ENCODE data around the gene CNBP. TPM values are rescaled to one million over a fixed set of nuclear protein-coding genes. Genes with fewer than 3 reads are reported as not detected.

CNBP gene
- total RNA-seq, 1 donor = 202 TPM

- peak overlapping the region; percentile 99 for H3K4me3 ChIP-seq (ENCODE audit: low read depth, low read length)
- TF ChIP-seq CTCF (IDR thresholded peaks at IDR 0.05; ENCODE audit: insufficient read depth, low read depth, low read length) = no peak
- no peak for DNase-seq (ENCODE audit: low read depth)
Measured at GRCh38 chr3:129184396-129184657, 631 bp upstream of the CNBP start.

GRCh38 chr3:129182390-129183185 is 1.1 kb downstream of the CNBP start:
- H3K4me3 ChIP-seq (ENCODE audit: low read depth, low read length) = peak overlapping the region; percentile 99
- no peak for TF ChIP-seq CTCF (IDR thresholded peaks at IDR 0.05; ENCODE audit: insufficient read depth, low read depth, low read length)
- peak; percentile 78 for DNase-seq (ENCODE audit: low read depth)

GRCh38 chr3:129181819-129182218 is 1.9 kb downstream of the CNBP start:
- TF ChIP-seq CTCF (IDR thresholded peaks at IDR 0.05; ENCODE audit: insufficient read depth, low read depth, low read length) = no peak
- peak overlapping the region; percentile 99 for H3K4me3 ChIP-seq (ENCODE audit: low read depth, low read length)
- no peak for DNase-seq (ENCODE audit: low read depth)

GRCh38 chr3:129180461-129180860 is 3.2 kb downstream of the CNBP start:
- TF ChIP-seq CTCF (IDR thresholded peaks at IDR 0.05; ENCODE audit: insufficient read depth, low read depth, low read length) = no peak
- peak overlapping the region; percentile 12 for H3K4me3 ChIP-seq (ENCODE audit: low read depth, low read length)
- DNase-seq (ENCODE audit: low read depth) = no peak

GRCh38 chr3:129176051-129176450 is 7.6 kb downstream of the CNBP start:
- no peak for TF ChIP-seq CTCF (IDR thresholded peaks at IDR 0.05; ENCODE audit: insufficient read depth, low read depth, low read length)
- no peak overlapping the region for H3K4me3 ChIP-seq (ENCODE audit: low read depth, low read length)
- DNase-seq (ENCODE audit: low read depth) = no peak

GRCh38 chr3:129173725-129174124 is 10.0 kb downstream of the CNBP start:
- no peak overlapping the region for H3K4me3 ChIP-seq (ENCODE audit: low read depth, low read length)
- no peak for DNase-seq (ENCODE audit: low read depth)
- no peak for TF ChIP-seq CTCF (IDR thresholded peaks at IDR 0.05; ENCODE audit: insufficient read depth, low read depth, low read length)

- DNase-seq (ENCODE audit: low read depth) = no peak
- no peak for TF ChIP-seq CTCF (IDR thresholded peaks at IDR 0.05; ENCODE audit: insufficient read depth, low read depth, low read length)
- H3K4me3 ChIP-seq (ENCODE audit: low read depth, low read length) = no peak overlapping the region
Measured at GRCh38 chr3:129173206-129173605, 10.5 kb downstream of the CNBP start.

Measured in fibroblast of villous mesenchyme (primary cell).